HG03520 (cell line): ENCODE results near the gene DAB1.

Source experiments
- ATAC-seq: cut with Tn5 transposase; IDR thresholded peaks from one replicate; pipeline ENCODE4 v1.9.1; 2021; ENCODE audit warnings: mild to moderate bottlenecking, moderate library complexity; ENCODE audit not compliant: unreplicated experiment

Gene DAB1

DNA sequence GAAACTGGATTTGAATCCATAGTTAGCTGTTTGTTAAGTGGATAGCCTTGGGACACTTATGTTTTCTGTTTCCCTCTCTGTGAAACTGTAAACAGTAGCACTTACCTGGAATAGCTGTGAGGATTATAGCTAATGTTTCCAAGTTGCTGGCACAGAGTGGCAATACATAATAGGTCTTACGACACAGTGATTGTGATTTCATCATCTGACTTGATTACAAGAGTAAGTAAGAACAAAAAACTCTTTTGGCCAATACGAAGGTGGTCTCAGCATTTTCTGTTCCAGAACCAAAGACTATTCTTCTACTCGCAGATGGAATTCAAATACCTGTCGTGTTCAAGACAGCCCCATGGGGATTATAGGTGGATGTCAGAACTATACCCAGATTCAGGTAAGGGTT, 460.2 kb downstream of the DAB1 start:
- no peak for ATAC-seq

DNA sequence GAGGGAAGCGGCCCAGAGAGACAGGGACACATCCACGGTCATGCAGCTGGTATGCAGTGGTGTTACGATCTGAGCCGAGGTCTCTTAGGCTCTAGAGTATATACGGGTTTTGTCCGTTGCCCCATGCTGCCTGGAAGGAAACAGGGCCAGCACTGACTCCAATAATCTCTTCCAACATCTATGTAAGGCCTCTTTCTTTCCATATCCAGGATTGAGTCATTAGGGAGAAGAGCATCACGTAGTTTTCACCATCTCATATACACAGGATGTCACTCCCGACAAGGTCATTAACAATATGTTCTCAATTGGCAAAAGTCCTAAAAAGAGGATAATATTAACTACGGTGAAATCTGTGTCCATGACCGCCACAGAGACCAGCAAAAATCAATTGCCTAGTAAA, 462.4 kb downstream of the DAB1 start:
- no peak for ATAC-seq

DNA sequence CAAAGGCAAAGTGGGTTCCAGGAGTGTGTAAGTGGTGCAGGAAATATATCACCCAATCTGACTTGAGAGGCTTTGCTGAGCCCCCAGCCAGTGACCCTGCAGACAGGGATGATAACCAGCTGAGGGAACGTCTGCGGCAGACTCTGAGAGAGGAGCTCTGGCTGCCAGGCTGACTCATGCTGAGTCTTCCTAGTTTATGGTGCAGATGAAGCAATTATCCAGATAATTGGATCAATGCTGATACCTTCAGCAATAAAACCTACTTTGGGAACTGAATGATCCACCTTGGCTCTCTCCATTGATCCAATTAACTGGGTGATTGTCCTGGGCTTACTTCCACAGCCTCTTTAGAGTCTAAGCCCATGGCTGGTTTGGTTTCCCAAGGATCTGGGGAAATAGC, 465.3 kb downstream of the DAB1 start:
- ATAC-seq: no peak

DNA sequence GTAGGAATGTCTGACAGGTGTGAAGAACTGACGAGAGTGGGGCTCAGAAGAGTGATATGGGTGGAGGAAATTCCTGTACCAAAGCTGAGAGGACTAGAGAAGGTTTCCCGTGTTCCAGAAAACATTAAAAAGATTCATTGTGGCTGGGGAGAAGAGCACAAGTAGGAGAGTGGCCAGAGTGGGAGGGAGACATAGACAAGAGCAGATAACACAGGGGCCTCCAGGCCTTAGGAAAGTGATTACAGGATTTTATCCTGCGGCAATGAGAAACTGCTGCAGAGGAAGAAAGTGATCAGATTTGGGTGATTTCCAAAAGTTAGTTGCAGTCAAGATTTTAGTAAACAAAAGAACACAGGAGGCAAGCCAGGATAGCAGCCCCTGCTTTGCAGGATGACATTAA, 465.9 kb downstream of the DAB1 start:
- no peak for ATAC-seq

DNA sequence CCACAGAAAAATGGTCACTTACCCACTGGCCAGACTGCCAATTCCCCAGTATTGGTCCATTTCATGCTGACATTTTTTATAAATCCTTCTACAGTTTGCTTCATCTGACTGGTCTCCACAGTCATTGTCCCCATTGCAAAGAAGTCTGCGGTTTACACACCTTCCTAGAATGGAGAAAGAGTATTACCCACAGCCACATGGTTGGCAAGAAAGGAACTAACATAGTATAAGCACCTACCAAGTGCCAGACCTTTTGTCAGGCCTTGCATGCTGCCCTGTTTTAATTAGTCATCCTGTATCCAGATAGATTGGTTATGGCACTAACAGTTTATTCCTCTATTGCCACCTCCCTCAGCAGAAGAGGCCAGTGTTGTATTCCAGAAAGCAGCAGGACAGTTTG, 469.2 kb downstream of the DAB1 start:
- ATAC-seq: no peak

DNA sequence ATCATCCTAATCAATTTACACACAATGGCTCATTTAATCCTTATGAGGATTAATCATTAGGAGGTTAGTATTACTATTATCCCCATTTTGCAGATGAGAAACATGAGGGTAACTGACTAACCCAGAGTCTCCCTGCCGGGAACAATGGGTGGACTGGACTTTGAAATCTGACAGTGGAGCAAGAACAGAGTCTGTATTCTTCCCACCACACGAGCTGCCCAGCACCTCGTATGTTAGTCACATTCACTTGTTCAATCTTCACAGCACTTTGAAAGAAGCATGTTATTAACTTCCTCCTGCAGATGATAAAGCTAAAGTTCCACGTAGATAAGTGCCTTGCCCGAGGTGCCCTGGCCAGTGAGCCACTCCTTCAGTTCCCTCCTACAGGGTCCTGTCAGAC, 470.5 kb downstream of the DAB1 start:
- ATAC-seq: no peak

DNA sequence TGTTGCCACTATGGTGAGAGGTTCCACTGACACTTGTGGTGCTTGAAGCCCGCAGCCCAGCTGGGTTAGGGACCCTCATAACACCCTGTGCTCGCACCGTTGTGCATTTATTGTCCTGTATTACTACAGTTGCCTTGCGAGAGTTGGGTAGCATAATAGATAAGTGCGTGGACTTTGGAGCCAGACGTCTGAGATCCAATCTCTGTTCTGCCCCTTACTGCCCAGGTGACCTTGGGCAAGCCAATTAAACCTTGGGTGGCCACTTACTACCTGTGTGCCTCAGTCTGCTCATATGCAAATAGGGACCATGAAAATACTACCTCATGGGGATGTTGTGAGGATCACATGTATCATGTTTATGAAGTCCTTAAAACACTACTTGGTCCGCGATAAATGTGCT, 471.4 kb downstream of the DAB1 start:
- ATAC-seq: no peak

DNA sequence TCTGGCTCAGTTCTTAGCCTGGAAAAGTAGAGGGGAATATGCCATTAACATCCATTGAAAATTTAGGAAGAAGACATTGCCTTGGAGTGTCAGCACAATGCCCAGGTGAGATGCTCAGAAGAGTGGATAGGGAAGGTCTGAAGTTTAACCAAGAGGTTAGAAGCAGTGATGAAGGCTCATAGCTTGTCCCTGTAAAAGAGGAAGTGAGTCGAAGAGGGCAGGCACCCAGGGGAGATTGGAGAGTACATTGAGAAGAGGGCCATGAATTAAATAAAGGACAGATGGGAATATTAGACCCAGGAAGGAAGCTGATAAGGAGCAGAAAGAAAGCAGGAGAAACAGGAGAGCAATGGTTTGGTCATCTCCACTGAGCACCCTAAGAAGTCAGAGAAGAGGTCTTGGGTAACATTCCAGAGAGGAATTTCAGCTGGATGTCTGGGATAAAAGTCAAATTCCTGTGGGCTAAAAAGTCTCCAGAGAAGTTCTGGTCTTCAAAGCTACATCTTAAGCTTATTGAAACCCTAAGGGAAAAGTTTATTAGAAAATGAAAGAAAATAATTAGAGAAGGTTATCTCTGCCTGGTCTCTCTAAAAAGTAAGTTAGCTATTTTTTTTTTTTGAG, 475.3 kb downstream of the DAB1 start:
- ATAC-seq: no peak
